HepG2 (cell line): ENCODE data around the gene TLR5. TPM values are rescaled to one million over a fixed set of nuclear protein-coding genes. Genes with fewer than 3 reads are reported as not detected.

Experiments
- BCL6 ChIP-seq: IDR thresholded peaks from 2 replicates; pipeline ENCODE4 v1.6.1; 2016; ENCODE audit warnings: missing genetic modification reagents, missing compliant biosample characterization
- CEBPG ChIP-seq: IDR thresholded peaks from 2 replicates; pipeline ENCODE4 v1.6.1; 2016
- ELF1 ChIP-seq: sonication (generic); formaldehyde crosslinking; IDR thresholded peaks from 2 replicates; pipeline ENCODE4 v1.4.0; 2020; ENCODE audit warnings: missing genetic modification reagents
- FOXA3 ChIP-seq: IDR thresholded peaks from 2 replicates; pipeline ENCODE4 v1.6.1; 2016; ENCODE audit warnings: missing genetic modification reagents, missing compliant biosample characterization
- HMG20A ChIP-seq: IDR thresholded peaks from 2 replicates; pipeline ENCODE4 v1.6.1; 2016; ENCODE audit warnings: borderline replicate concordance
- JARID2 ChIP-seq: sonication (generic); formaldehyde crosslinking; IDR thresholded peaks from 2 replicates; pipeline ENCODE4 v1.8.1; 2023; ENCODE audit warnings: missing genetic modification reagents, inconsistent platforms; ENCODE audit not compliant: insufficient replicate concordance
- KLF16 ChIP-seq, 2 experiments: sonication (generic) in 1 of 2; formaldehyde crosslinking in 1 of 2; IDR thresholded peaks; 2 replicates each; pipeline versions ENCODE4 v1.6.1 to v1.8.0; 2016 to 2023; ENCODE audit warnings: missing genetic modification reagents in 2 of 2, missing compliant biosample characterization in 1 of 2
- MIXL1 ChIP-seq: IDR thresholded peaks from 2 replicates; pipeline ENCODE4 v1.6.1; 2016
- NCOA2 ChIP-seq: sonication (generic); formaldehyde crosslinking; IDR thresholded peaks from 2 replicates; pipeline ENCODE4 v1.8.0; 2022; ENCODE audit warnings: inconsistent platforms
- NR2F1 ChIP-seq, 2 experiments: fragments of 450-650 bp in 1 of 2; formaldehyde crosslinking in 1 of 2; IDR thresholded peaks; 2 replicates each; pipeline versions ENCODE4 v1.5.0 to v1.6.1; 2016 to 2020; ENCODE audit warnings: mild to moderate bottlenecking in 1 of 2, missing compliant biosample characterization in 1 of 2, missing genetic modification reagents in 1 of 2, moderate library complexity in 1 of 2
- PAXIP1 ChIP-seq: sonication (generic); formaldehyde crosslinking; conservative IDR thresholded peaks from 2 replicates; pipeline ENCODE4 v1.4.0; 2020; ENCODE audit warnings: mild to moderate bottlenecking, missing genetic modification reagents, moderate library complexity
- PHF21A ChIP-seq: sonication (generic); formaldehyde crosslinking; IDR thresholded peaks from 2 replicates; pipeline ENCODE4 v1.5.0; 2020; ENCODE audit warnings: mild to moderate bottlenecking, missing genetic modification reagents
- RXRA ChIP-seq: sonication (generic); formaldehyde crosslinking; IDR thresholded peaks from 2 replicates; pipeline ENCODE4 v1.5.1; 2020; ENCODE audit warnings: missing genetic modification reagents
- TBL1XR1 ChIP-seq: fragments of 150-350 bp; IDR thresholded peaks from 2 replicates; pipeline ENCODE4 v1.6.1; 2014; ENCODE audit warnings: borderline replicate concordance, low read length; ENCODE audit not compliant: partially characterized antibody
- THRA ChIP-seq: sonication (generic); formaldehyde crosslinking; IDR thresholded peaks from 2 replicates; pipeline ENCODE4 v1.4.0; 2020; ENCODE audit warnings: missing genetic modification reagents, borderline replicate concordance
- ZFP37 ChIP-seq: sonication (generic); formaldehyde crosslinking; IDR thresholded peaks from 2 replicates; pipeline ENCODE4 v1.4.0; 2020; ENCODE audit warnings: missing genetic modification reagents, borderline replicate concordance
- ZNF598 ChIP-seq: sonication (generic); formaldehyde crosslinking; IDR thresholded peaks from 2 replicates; pipeline ENCODE4 v1.5.1; 2020; ENCODE audit warnings: mild to moderate bottlenecking, missing genetic modification reagents, borderline replicate concordance
- ZNF792 ChIP-seq: IDR thresholded peaks from 2 replicates; pipeline ENCODE4 v1.6.1; 2016
- polyA plus RNA-seq, 8 experiments: library from polyadenylated mRNA; depleted of rRNA in 3 of 8; stranded (reverse) in 7 of 8; unstranded in 1 of 8; fragments of >200 nt; fragmentation: Illumina TruSeq in 4 of 8; extraction: Trizol in 4 of 8; gene quantifications; 2 replicates each; pipeline versions ENCODE4 v1.2.1 to v1.2.3, GENCODE V29; 2011 to 2016; ENCODE audit warnings: low read depth in 4 of 8, missing spikeins in 1 of 8, mixed read lengths in 1 of 8; ENCODE audit not compliant: insufficient read depth in 1 of 8
- total RNA-seq, 5 experiments: library from RNA; depleted of rRNA; stranded (reverse); fragments of >200 nt; fragmentation: Illumina TruSeq; extraction: Trizol; gene quantifications; 2 replicates each; pipeline ENCODE4 v1.2.3, GENCODE V29; 2016; ENCODE audit warnings: low read depth in 1 of 5
- TF ChIP-seq, protein P1 (sequence below): sonication (generic); formaldehyde crosslinking; IDR thresholded peaks from 2 replicates; pipeline ENCODE4 v1.5.0; 2020; ENCODE audit warnings: missing genetic modification reagents
- TF ChIP-seq, protein P2 (sequence below): IDR thresholded peaks from 2 replicates; pipeline ENCODE4 v1.6.1; 2018; ENCODE audit warnings: missing genetic modification reagents, mild to moderate bottlenecking, missing compliant biosample characterization
- TF ChIP-seq, protein P3 (sequence below): sonication (generic); formaldehyde crosslinking; IDR thresholded peaks from 2 replicates; pipeline ENCODE4 v1.4.0; 2020; ENCODE audit warnings: missing genetic modification reagents

TLR5 gene
- total and polyA plus RNA-seq, 2 of the 13 experiments (the other 11 are each of a cell fraction or from before 2014, with no cell fraction given): not detected

DNA sequence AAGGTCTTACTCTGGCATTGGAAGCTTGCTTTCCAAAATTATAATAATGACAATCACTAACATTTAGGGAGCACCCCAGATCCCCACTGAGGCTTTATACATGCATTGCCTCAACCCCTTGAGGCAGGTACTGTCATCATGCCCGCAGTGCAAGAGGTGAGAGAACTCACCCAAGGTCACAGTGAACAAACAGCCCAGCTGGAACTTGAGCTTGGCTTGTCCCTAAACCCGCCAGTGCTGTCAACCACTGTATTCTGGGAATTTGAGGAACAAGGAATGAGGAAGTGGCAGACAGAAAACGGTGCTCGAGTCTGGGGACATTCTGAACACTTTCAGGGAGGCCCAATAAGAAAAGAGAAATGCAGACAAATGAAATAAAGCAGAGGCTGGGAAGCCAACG is 34.6 kb upstream of the TLR5 start (continued):
- TF ChIP-seq BCL6 (peak; percentile 97), TBL1XR1 (peak; percentile 97), THRA (peak; percentile 83; the same call in 1 of the 2 replicates), KLF16 (CRISPR knock-in tag; IDR thresholded peaks at IDR 0.05) (0 out of 4 replicates have a peak, but pooled peaks of 1 of the 2 experiments have one; percentile 26), MIXL1 (no peak), HMG20A (CRISPR knock-in tag) (0 out of 2 replicates have a peak, but pooled peaks have one; percentile 26), ELF1 (CRISPR knock-in tag) (peak; percentile 94), ZFP37 (CRISPR knock-in tag) (no peak), ZNF598 (CRISPR knock-in tag) (no peak), CEBPG (CRISPR knock-in tag) (0 out of 2 replicates have a peak, but pooled peaks have one; percentile 12), FOXA3 (CRISPR knock-in tag) (peak; percentile 70), PHF21A (CRISPR knock-in tag) (peak; percentile 68), NCOA2 (0 out of 2 replicates have a peak, but pooled peaks have one; percentile 42), PAXIP1 (CRISPR knock-in tag) (0 out of 2 replicates have a peak, but pooled peaks have one; percentile 31), RXRA (CRISPR knock-in tag) (peak; percentile 87), ZNF792 (CRISPR knock-in tag) (0 out of 2 replicates have a peak, but pooled peaks have one; percentile 54), NR2F1 (CRISPR knock-in tag; IDR thresholded peaks at IDR 0.05) (peak; percentile 72 to 77; a peak in 3 of 4 replicates), JARID2 (CRISPR knock-in tag) (no peak)
- TF ChIP-seq, protein P1, sequence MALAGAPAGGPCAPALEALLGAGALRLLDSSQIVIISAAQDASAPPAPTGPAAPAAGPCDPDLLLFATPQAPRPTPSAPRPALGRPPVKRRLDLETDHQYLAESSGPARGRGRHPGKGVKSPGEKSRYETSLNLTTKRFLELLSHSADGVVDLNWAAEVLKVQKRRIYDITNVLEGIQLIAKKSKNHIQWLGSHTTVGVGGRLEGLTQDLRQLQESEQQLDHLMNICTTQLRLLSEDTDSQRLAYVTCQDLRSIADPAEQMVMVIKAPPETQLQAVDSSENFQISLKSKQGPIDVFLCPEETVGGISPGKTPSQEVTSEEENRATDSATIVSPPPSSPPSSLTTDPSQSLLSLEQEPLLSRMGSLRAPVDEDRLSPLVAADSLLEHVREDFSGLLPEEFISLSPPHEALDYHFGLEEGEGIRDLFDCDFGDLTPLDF: peak; percentile 32; the same call in 1 of the 2 replicates
- TF ChIP-seq, protein P2, sequence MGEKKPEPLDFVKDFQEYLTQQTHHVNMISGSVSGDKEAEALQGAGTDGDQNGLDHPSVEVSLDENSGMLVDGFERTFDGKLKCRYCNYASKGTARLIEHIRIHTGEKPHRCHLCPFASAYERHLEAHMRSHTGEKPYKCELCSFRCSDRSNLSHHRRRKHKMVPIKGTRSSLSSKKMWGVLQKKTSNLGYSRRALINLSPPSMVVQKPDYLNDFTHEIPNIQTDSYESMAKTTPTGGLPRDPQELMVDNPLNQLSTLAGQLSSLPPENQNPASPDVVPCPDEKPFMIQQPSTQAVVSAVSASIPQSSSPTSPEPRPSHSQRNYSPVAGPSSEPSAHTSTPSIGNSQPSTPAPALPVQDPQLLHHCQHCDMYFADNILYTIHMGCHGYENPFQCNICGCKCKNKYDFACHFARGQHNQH (CRISPR knock-in tag): peak; percentile 49; the same call in 1 of the 2 replicates
- TF ChIP-seq, protein P3, sequence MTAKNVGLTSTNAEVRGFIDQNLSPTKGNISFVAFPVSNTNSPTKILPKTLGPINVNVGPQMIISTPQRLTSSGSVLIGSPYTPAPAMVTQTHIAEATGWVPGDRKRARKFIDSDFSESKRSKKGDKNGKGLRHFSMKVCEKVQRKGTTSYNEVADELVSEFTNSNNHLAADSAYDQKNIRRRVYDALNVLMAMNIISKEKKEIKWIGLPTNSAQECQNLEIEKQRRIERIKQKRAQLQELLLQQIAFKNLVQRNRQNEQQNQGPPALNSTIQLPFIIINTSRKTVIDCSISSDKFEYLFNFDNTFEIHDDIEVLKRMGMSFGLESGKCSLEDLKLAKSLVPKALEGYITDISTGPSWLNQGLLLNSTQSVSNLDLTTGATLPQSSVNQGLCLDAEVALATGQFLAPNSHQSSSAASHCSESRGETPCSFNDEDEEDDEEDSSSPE (CRISPR knock-in tag): peak; percentile 54
